Superior temporal gyrus (tissue), 1 donor: ENCODE results near the gene PRKCE.

Source experiments
- DNase-seq: peaks from one replicate; pipeline ENCODE4 v3.0.0-alpha.2; 2016; ENCODE audit errors: extremely low spot score

The PRKCE gene

DNA sequence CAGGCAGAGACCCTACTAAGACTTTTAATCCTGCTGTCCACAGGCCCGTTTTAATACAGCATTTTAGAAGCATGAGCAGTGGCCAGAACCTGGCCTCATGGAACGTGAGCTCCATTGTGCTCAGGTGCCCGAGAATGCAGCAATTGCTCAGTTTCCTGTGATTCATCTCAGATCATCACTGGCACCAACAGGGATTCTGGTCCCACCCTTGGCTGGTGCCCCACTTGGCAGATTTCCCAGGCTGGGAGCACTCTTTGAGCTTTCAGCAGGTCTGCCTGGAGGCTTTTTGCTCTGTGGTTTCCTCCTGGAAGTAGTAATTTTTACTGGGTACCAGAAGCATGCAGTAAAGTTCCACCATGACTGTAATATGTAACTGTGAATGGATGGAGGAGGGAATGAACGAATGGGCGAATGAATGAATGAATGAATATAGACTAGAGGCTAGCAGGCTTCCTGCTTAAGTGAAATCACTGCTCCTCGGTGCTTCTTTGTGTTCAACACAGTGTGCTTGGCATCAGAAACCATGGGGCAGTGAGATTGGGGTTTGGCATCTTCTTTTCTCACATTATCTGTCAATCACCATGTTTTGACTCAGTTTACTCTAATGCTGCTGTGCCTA lies 312.9 kb downstream of the PRKCE start:
- no peak for DNase-seq

- no peak for DNase-seq
Observed at GRCh38 chr2:45964906-45965305, 313.4 kb downstream of the PRKCE start.

DNA sequence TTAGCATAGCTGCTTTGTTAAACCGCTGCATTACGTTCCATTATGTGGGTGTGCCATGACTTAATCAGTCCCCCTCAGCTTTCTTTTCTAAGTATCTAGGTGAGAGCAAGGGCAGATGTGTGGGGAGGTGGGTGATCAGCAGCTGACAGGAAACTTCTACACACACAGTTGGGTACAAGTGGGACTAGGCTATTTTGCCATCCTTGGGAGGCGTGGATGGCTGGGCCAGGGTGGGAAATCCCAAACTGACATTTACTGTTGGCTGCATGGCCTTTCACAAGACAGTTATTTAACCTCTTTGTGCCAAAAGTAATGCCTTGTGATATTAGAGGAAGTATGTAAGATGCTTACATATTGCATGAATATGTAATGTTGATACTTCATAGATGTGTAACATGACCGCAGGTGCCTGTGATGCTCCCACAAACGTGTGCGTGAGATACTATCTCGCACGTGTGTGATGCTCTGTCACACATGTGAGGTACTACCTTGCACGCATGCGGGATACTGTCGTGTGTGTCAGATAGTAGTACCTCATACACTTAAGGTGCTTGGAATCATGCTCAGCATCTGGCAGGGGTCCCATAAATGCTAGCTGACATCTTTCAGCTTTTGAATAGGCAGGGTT lies 314.5 kb downstream of the PRKCE start:
- no peak for DNase-seq

DNA sequence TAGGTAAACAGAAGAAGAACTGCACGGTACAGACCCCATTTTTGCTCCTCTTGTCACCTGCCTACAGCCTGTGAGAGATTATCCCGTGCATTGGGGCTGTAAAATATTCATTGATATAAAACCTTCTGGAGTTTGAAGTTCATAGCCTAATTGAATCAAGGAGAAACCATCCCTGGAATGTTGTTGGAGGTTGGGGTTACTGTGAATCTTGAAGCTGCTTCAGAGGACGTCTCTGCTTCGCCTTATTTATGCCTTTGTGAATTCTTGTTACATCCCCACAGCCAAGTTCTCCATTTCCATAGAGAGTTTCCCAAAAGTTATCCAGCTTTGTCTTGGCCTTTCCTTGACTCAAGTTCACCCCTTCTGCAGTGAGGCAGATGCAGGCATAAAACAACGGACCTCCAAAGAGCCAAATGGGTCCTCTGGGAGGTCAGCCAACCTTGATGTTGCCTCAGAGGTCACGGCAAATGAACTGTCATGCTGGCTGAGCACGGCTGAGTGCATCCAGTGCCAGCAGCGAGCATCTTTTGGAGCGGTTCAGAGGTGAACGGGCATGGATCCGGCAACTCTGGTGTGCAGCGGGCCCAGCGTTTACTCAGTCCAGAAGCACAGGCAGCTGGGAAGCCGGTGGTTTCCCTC lies 317.6 kb downstream of the PRKCE start:
- no peak for DNase-seq

DNA sequence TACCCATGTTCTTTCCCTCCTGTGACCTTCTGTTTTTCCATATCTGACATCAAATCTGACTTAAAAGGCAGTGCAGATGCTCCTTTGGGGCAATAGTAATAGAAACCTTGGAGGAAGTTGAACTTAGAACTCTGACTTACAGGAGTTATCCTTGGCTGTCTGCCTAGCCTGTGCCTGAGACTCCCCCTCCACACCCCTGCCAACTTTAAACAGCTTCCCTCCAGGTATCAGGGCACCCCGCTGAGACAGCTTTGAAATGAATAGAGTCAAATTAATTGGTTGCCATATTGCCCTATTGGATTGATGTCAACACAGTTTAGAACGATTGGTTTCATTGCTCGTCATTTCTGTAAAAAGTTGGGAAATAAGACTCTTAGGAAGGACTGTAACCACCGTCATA lies 322.0 kb downstream of the PRKCE start:
- no peak for DNase-seq

GRCh38 chr2:45974056-45974455 lies 322.6 kb downstream of the PRKCE start:
- DNase-seq = no peak

DNA sequence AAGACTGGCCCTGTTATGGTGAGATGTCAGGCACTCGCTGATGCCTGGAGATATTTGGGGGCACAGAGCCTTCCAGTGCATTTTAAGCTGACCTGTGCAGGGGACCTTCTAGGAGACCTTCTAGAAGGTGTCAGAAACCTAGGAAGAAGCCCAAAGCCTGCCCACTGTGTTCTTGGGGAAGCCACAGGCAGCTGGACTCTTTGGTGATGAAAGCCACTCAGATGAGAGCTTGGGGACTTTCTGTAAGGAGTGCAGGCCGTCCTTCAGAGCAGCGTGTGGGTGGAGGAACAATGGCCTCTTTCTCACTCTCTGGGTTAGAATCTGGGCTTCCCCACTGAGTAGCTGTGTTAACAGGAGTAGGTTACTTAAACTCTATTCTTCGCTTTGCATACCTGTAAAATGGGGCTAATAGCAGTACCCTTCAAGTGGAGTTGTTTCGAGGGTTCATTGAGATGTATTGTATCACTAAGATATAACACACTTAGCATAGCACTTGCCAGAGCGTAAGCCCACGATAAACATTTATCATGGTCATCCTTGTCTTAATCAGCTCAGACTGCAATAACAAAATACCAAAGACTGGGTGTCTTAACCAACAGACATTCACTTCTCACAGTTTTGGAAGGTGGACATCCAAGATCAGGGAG lies 323.4 kb downstream of the PRKCE start:
- DNase-seq = no peak

DNA sequence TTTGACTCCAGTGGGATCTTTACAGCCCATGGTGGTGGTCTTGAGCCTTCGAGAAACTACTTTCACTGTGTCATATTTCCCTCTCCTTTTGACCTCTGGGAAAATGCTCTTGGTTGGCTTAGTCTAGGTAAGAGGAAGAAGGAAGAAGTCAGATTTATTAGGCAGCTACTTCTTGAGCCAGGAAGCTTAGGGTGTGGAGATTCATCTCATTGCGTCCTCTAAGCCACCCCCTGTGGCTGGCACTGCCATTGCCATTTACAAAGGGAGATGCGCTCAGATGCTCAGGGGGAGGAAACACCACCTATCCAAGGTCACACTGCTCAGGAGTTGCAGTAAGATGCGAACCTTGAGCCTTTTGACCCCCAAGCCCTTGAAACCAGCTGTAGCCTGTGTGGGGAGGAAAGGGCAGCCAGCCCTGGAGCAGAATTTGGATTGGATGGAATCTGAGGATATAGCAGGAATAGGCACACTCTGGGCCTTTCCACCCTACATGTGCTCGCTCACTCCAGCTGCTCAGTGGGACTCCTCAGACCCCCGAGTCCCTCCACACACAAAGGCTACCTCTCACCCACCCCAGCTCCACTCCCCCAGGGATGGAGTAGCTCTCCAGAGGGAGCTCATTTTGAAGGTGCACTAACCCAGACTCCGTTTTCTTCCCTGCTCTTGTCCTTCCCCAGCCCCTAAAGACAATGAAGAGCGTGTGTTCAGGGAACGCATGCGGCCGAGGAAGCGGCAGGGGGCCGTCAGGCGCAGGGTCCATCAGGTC lies 324.5 kb downstream of the PRKCE start:
- no peak for DNase-seq

DNA sequence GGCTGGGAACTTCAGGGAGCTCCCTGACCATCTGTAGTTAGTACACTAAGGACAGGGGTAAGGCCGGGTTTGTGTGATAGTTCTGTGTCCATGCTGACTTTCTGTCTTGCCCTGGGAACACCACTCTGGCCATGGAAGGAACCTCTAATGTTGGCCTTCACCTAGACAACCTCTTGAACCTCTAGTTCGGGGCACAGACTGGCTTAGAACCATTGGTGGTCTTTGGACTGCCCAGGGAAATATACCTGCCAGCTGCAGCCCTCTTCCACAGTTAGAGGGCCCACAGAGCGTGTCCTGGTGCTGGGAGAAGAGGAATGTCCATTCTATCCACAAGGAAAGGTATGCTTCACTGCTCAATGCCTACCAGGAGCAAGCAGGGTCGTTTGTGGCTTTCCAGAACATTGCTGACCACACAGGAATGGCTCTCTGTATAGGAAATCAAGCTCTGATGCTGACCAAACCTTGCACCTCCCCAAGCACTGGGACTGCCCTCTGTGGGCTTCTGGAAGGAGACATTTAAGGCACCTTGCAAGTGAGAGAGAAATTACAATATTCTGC lies 326.9 kb downstream of the PRKCE start:
- no peak for DNase-seq

- DNase-seq = no peak
Observed at GRCh38 chr2:45979065-45979464, 327.6 kb downstream of the PRKCE start.

DNA sequence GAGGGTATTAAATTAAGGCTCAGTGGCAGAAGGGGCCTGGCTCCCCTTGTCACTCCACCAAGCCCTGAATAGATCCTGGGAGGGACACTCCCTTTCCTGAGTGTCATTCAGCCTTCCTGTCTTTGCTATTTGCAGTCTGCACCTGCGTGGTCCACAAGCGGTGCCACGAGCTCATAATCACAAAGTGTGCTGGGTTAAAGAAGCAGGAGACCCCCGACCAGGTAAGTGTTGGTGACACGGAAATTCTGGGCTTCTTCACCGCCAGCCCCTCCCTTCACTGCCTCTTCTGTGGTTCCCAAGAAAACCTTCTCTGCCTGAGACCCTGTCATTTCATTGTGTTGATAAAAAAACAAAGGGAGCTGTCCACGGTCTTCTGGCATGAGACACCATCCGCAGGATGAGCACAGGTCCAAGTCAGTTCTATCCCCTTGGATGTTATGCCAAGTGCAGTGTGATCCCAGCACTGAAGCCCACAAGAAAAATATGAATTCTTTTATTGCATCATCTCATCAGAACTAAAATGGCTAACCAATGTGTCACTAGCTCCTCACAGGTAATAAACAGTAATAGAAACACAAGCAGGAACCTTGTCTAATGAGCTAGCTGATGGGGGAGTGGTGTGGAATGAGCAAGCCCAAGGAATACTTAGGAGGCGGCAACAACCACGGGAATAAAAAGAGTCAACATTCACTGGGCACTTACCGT lies 328.8 kb downstream of the PRKCE start:
- no peak for DNase-seq

DNA sequence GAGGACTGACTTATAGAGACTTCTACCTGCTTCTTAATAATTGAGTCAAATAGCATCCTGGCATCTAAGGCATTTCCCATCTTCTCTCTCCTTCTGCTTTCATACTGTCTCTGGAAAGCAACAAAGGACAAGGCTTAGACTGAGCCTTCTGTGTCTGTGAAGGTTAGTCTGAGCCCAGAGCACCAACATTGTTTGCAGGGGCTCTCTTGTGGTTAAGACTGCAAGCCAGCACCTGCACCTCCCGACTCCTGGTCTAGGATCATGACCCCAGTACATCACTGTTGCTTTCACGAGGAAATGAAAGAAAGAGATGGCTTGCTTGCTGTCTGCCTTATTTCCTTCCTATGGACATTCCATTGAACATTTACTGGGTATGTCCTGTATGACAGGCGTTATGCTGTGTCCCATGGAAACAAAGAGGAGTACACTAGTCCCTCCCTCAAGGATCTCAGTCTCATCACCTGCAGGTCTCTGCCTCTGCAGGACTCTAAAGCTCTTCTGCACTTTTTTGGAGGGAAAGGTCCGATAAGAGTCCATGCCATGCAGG lies 330.0 kb downstream of the PRKCE start:
- no peak for DNase-seq

- no peak for DNase-seq
Observed at GRCh38 chr2:45982096-45982495, 330.6 kb downstream of the PRKCE start.

DNA sequence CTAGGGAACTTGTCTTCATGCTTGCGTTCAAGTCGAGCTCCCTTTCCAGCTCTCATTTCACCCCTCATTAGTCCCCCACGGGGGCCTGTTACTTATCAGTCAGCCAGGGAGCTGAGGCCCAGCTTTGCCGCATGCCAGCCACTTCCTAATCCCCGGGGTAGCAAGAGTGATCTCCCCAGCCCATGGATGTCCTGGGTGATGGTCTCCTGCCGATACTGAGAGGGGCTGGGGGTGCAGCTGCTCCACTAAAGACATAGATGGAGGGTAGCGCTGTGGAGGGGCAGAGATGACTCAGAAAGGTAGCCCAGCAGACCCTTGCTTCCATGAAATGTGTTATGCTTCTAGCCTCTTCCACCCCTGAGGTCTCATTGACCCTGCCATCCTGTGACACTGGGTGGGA lies 331.7 kb downstream of the PRKCE start:
- no peak for DNase-seq

DNA sequence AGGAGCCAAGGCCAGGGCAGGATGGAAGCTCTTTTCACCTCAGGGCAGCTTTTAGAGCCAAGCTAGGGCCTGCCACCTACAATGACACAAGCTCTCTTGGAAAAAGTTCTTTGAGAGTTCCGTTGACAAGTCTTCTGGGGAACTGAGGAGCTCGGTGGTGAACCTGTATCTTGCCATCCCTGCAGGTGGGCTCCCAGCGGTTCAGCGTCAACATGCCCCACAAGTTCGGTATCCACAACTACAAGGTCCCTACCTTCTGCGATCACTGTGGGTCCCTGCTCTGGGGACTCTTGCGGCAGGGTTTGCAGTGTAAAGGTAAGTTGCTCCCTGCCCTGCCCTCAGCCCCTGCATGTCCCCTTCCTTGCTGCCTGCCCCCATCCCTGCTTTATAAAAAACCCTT lies 332.9 kb downstream of the PRKCE start:
- no peak for DNase-seq

DNA sequence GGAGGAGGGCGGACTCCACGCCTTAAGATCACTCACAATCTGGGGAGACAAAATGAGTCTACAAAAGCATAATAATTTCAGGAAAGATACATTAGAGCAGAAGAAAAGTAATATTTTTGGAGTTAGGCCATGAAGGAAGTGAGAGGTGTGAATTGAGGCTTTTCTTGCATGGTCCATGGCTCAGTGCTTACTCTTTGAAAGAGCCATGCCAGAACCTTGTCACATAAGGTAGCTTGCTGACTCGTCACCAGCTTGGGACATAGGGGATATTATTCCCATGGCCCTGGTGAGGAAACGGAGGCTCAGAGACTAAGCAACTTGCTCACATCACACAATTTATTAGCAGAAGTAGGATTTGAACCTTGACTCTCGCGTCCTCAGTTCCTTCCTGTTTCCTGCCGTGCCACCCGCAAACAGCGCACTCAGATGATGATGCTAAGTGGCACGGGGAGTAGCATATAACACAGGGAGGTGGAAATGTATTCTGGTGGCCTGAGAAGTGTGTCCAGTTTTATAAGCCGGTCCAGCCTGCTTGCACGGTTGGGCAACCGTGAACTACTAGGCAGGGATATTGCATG lies 333.5 kb downstream of the PRKCE start:
- no peak for DNase-seq

DNA sequence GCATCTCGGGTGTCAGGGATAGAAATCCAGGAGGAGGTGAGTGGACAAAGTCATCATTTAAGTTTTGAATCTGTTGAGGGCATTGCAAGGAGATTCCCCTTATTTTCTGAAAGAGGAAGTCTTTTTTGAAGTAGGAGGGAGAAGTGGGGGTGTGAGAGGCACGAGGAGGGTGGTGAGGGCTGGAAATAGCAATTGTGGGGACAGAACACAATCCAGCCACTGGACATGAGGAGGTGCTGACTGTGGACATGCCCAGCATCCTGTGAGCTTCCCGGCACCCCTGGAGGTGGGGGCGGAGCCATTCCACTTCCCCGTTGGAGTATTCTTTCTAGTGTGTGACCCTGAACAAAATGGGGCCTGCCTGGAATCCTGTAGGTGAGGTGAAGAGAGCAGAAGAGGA lies 335.0 kb downstream of the PRKCE start:
- DNase-seq = no peak

DNA sequence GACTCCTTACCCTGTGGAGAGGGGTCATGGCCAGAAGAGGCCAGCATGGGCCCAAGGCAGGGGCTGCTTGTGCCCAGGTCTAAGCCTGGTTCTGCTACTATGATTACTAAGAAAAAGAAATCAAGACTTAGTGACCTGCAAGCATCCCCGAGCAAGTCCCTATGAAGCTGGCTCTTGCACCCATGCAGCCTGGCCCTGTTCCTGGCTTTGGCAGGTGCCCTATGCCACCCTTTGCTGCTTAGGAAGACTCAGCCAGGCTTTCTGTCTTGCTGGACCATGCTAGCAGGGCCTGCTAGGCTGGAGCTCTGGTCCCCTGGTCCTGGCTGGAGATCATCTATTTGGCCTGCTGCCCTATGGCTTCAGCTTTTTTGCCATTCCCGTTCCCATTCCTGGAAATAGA lies 336.4 kb downstream of the PRKCE start:
- DNase-seq = no peak

- DNase-seq = no peak
Observed at GRCh38 chr2:45988879-45989278, 337.4 kb downstream of the PRKCE start.

DNA sequence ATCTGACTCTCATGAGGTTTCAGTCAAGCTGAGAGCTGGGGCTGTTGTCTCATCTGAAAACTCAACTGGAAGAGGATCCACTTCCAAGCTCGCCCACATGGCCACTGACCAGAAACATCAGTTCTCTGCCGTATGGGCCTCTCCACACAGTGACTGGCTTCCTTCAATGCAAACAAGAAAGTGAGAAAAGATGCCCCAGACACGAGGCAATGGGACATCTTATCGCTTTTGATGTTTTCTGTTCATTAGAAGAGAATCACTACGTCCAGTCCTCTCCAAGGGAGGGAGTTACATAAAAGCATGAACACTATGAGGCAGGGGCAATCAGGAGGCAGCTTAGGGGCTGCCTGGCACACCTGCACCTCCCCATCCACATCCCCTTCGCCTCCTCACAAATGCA lies 338.7 kb downstream of the PRKCE start:
- no peak for DNase-seq
